DOHH2 (cell line): ENCODE measurements around the gene MEX3C.

Experiments
- H3F3A ChIP-seq: fragments of 200-600 bp; sonication (generic), shearing (Covaris generic); 2 replicates; pipeline ENCODE4 v1.6.0; 2016; ENCODE audit warnings: antibody characterized with exemption, mild to moderate bottlenecking; ENCODE audit not compliant: control insufficient read depth, insufficient read depth
- H3K27ac ChIP-seq: fragments of 200-600 bp; sonication (generic); 2 replicates; pipeline ENCODE4 v1.5.1; 2014; ENCODE audit warnings: low read depth, mild to moderate bottlenecking, low read length, moderate library complexity
- H3K27me3 ChIP-seq: fragments of 200-600 bp; sonication (generic); 2 replicates; pipeline ENCODE4 v1.6.1; 2014; ENCODE audit warnings: mild to moderate bottlenecking, low read length, mixed read lengths; ENCODE audit not compliant: control insufficient read depth
- H3K36me3 ChIP-seq: fragments of 200-600 bp; sonication (generic); 2 replicates; pipeline ENCODE4 v1.6.1; 2014; ENCODE audit warnings: mild to moderate bottlenecking, low read length, moderate library complexity, mixed read lengths; ENCODE audit not compliant: control insufficient read depth
- H3K4me1 ChIP-seq: fragments of 200-600 bp; sonication (generic); 2 replicates; pipeline ENCODE4 v1.6.1; 2014; ENCODE audit warnings: mild to moderate bottlenecking, low read length, mixed read lengths; ENCODE audit not compliant: control insufficient read depth
- H3K4me2 ChIP-seq: fragments of 200-600 bp; sonication (generic); 2 replicates; pipeline ENCODE4 v1.6.0; 2014; ENCODE audit warnings: mild to moderate bottlenecking, low read length, moderate library complexity
- H3K4me3 ChIP-seq: fragments of 200-600 bp; sonication (generic); 2 replicates; pipeline ENCODE4 v1.5.1; 2014; ENCODE audit warnings: mild to moderate bottlenecking, low read length, mixed read lengths
- H3K79me2 ChIP-seq: fragments of 200-600 bp; sonication (generic); 2 replicates; pipeline ENCODE4 v1.6.1; 2014; ENCODE audit warnings: mild to moderate bottlenecking, low read length, mixed read lengths; ENCODE audit not compliant: control insufficient read depth
- H3K9me2 ChIP-seq: fragments of 200-600 bp; sonication (generic); replicated peaks from 2 replicates; pipeline ENCODE4 v1.6.1; 2014; ENCODE audit warnings: mild to moderate bottlenecking, low read length, mixed read lengths; ENCODE audit not compliant: control insufficient read depth
- H3K9me3 ChIP-seq: fragments of 200-600 bp; sonication (generic); 2 replicates; pipeline ENCODE4 v1.6.1; 2014; ENCODE audit warnings: antibody characterized with exemption, low read length, mixed read lengths; ENCODE audit not compliant: control insufficient read depth, insufficient read depth
- H4K20me1 ChIP-seq: fragments of 200-600 bp; sonication (generic); 2 replicates; pipeline ENCODE4 v1.6.0; 2014; ENCODE audit warnings: low read depth, mild to moderate bottlenecking, antibody characterized with exemption, low read length, moderate library complexity; ENCODE audit not compliant: control insufficient read depth, insufficient read depth
- CTCF ChIP-seq: fragments of 200-600 bp; sonication (generic); IDR thresholded peaks from one replicate; pipeline ENCODE4 v1.5.1; 2014; ENCODE audit warnings: antibody characterized with exemption, mild to moderate bottlenecking, low read depth, low read length; ENCODE audit not compliant: poor library complexity, severe bottlenecking
- EZH2phosphoT487 ChIP-seq: fragments of 200-600 bp; sonication (generic); IDR thresholded peaks from 2 replicates; pipeline ENCODE4 v1.6.1; 2017; ENCODE audit warnings: borderline replicate concordance, mild to moderate bottlenecking, antibody characterized with exemption, low read length, moderate library complexity, mixed read lengths

MEX3C gene

GRCh38 chr18:51196118-51196810 is 1.2 kb downstream of the MEX3C start:
- H3K9me2 ChIP-seq, result no peaks in the 10 kb centered on the region
- H3K27ac ChIP-seq, result peak overlapping the region; percentile 48
- peak overlapping the region; percentile 96 for H3K4me3 ChIP-seq
- peaks cover 56% of the 10 kb centered on the region for H3K79me2 ChIP-seq
- no peaks in the 10 kb centered on the region; the same call in 1 of the 2 replicates for H3F3A ChIP-seq
- H3K9me3 ChIP-seq, result no peaks in the 10 kb centered on the region
- peak overlapping the region; percentile 86 for H3K4me2 ChIP-seq
- no peaks in the 10 kb centered on the region; the same call in 1 of the 2 replicates for H3K27me3 ChIP-seq
- peaks cover 39% of the 10 kb centered on the region for H3K36me3 ChIP-seq
- H4K20me1 ChIP-seq, result peaks cover 12% of the 10 kb centered on the region
- TF ChIP-seq CTCF, result no peak
- no peak for TF ChIP-seq EZH2phosphoT487
- H3K4me1 ChIP-seq, result peaks cover 45% of the 10 kb centered on the region

GRCh38 chr18:51195451-51196117 is 1.9 kb downstream of the MEX3C start:
- Histone ChIP-seq H3K4me2 (peak overlapping the region; percentile 86), H3K4me3 (peak overlapping the region; percentile 96), H3K4me1 (peaks cover 48% of the 10 kb centered on the region), H3F3A (no peaks in the 10 kb centered on the region; the same call in 1 of the 2 replicates), H3K36me3 (peaks cover 43% of the 10 kb centered on the region), H3K27me3 (no peaks in the 10 kb centered on the region; the same call in 1 of the 2 replicates), H3K79me2 (peaks cover 62% of the 10 kb centered on the region), H3K27ac (peak overlapping the region; percentile 48), H3K9me2 (no peaks in the 10 kb centered on the region), H3K9me3 (no peaks in the 10 kb centered on the region), H4K20me1 (peaks cover 13% of the 10 kb centered on the region)
- TF ChIP-seq EZH2phosphoT487 (no peak), CTCF (no peak)

- peak overlapping the region; percentile 96 for H3K4me3 ChIP-seq
- H3K27ac ChIP-seq, result no peak overlapping the region
- no peaks in the 10 kb centered on the region; the same call in 1 of the 2 replicates for H3K27me3 ChIP-seq
- H3K79me2 ChIP-seq, result peaks cover 68% of the 10 kb centered on the region
- peaks cover 13% of the 10 kb centered on the region for H4K20me1 ChIP-seq
- H3F3A ChIP-seq, result no peaks in the 10 kb centered on the region; the same call in 1 of the 2 replicates
- peaks cover 43% of the 10 kb centered on the region for H3K36me3 ChIP-seq
- no peaks in the 10 kb centered on the region for H3K9me3 ChIP-seq
- peaks cover 48% of the 10 kb centered on the region for H3K4me1 ChIP-seq
- peak overlapping the region; percentile 86 for H3K4me2 ChIP-seq
- no peaks in the 10 kb centered on the region for H3K9me2 ChIP-seq
- TF ChIP-seq EZH2phosphoT487 (no peak), CTCF (no peak)
These were observed 2.4 kb downstream of the MEX3C start for GRCh38 chr18:51195086-51195450.
